Ureter (tissue), 1 donor: ENCODE data around the gene PHF13. TPM values are rescaled to one million over a fixed set of nuclear protein-coding genes. Genes with fewer than 3 reads are reported as not detected.
"Not testable (repeated sequence)": the region's sequence is repeated elsewhere in the genome, so short reads cannot be mapped to it uniquely, and the experiment has no call there.

ENCODE experiments used
- DNase-seq: peaks from one replicate; pipeline ENCODE4 v3.0.0-alpha.2; 2020; ENCODE audit warnings: low spot score
- total RNA-seq: library from RNA; stranded (reverse); gene quantifications from one replicate; pipeline ENCODE4 v1.2.4, GENCODE V29; 2023
- donor health status: DM: yes; HTN: yes; CAD: no.

PHF13 gene
- total RNA-seq, 1 donor from 2014 or later = 10.9 TPM

GRCh38 chr1:6660415-6661049 is 47.0 kb downstream of the PHF13 start:
- no peak for DNase-seq

GRCh38 chr1:6662468-6662867 is 48.9 kb downstream of the PHF13 start:
- DNase-seq = not testable (repeated sequence)

DNA sequence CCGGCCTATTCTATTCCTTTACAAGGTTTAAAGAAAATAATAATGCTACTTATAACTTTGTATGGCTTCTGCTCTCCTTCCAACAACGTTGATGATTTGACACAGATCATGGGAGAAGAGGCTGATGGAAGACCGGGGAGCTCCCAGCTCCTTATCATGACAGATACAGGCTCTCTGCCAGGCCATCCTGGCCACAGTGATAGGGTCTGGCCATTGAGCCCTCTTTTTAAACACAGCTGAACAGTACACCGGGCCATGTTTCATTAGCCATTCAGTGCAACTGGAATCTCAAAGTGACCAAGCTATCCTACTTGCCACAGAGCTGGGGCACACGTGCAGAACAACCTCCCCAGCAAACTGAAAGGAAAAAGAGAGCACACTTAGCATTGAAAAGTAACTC is 53.2 kb downstream of the PHF13 start:
- DNase-seq = no peak

DNA sequence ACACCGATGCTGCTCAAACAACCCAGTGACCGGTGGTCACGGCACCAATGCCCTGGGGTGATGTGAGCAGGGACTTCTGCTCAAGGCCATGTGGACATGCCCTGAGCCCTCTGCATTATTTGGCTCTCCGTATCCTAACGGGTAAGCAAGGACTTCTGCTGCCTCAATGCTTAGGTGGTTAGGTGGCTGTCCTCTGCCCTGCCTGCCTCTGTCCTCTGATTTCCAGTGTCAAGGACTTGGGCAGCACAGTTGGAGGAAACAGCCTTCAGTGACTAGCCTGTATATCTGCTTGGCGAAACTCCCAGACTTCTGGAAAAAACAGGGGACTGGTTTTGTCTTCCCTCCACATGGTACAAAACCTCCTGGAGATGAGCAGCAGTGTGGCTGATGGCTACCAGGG is 53.6 kb downstream of the PHF13 start:
- DNase-seq = no peak

DNA sequence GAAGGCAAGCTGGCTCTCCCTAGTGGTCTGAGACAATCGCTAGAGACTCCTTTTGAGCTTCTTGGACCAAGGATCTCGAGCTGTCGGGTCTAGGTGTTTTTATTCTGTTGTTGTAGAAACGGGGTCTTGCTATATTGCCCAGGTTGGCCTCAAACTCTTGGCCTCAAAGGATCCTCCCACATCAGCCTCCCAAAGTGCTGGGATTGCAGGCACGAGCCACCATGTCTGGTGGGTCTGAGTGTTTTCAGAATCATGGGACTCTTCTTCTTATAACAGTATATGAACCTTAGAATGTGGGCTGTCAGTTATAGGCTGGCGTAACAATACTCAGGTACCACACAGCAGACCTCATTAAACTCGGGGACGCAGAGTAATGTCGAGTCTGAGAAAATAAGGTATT is 55.0 kb downstream of the PHF13 start:
- DNase-seq = no peak

DNA sequence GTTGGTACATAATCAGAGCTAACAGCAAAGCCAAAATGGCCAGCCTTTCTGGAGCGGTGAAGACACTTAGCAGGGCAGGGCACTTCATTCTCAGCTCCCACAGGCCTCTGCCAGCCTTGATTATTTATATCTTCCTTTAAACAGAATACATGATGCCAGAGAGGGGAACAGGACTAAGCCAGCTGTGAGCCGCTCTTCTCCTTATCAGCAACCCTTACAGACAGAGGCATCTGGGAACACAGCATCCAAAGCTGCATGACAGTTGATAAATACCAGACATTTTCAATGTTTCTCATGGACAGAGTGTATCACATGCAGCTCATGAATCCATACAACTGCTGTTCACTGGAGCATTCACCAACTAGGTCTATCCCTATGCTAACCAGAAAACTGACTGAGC is 59.0 kb downstream of the PHF13 start:
- DNase-seq = no peak

Other genes starting within 250 kb of the PHF13 start
- 19.1 TPM for gene ACOT7, start 220.0 kb upstream of the PHF13 start, total RNA-seq
- 2.1 TPM for gene HES2, start 193.8 kb upstream of the PHF13 start, total RNA-seq
- gene ESPN, start 189.0 kb upstream of the PHF13 start, total RNA-seq = 6.2 TPM
- gene TNFRSF25, start 147.6 kb upstream of the PHF13 start, total RNA-seq = 17.1 TPM
- 17.7 TPM for gene PLEKHG5, start 122.1 kb upstream of the PHF13 start, total RNA-seq
- 41.5 TPM for gene NOL9, start 59.2 kb upstream of the PHF13 start, total RNA-seq
- gene TAS1R1, start 58.4 kb upstream of the PHF13 start, total RNA-seq = not detected
- 50.4 TPM for gene ZBTB48, start 33.7 kb upstream of the PHF13 start, total RNA-seq
- 25.8 TPM for gene KLHL21, start 10.9 kb upstream of the PHF13 start, total RNA-seq
- gene THAP3, start 11.1 kb downstream of the PHF13 start, total RNA-seq = 11.7 TPM
- 65.3 TPM for gene DNAJC11, start 88.1 kb downstream of the PHF13 start, total RNA-seq
- 88.1 TPM for gene CAMTA1, start 171.7 kb downstream of the PHF13 start, total RNA-seq